H1 (cell line): ENCODE results near the gene PDE1C. TPM values are rescaled to one million over a fixed set of nuclear protein-coding genes. Genes with fewer than 3 reads are reported as not detected.

Experiments
- CTCF ChIP-seq, 3 experiments: IDR thresholded peaks; 1 replicate in 2 of 3; 2 replicates in 1 of 3; pipeline versions ENCODE4 v1.5.1 to v1.6.1; 2011; ENCODE audit warnings: low read length in 3 of 3, mild to moderate bottlenecking in 3 of 3, inconsistent platforms in 2 of 3, low read depth in 1 of 3, moderate library complexity in 1 of 3; ENCODE audit not compliant: insufficient read depth in 1 of 3; ENCODE audit errors: control extremely low read depth in 1 of 3
- RAD21 ChIP-seq, 2 experiments: IDR thresholded peaks in 1 of 2; conservative IDR thresholded peaks in 1 of 2; 2 replicates each; pipeline ENCODE4 v1.6.1; 2011; ENCODE audit warnings: low read depth in 2 of 2, low read length in 2 of 2, improper control_type of control experiment in 1 of 2, inconsistent platforms in 1 of 2, mild to moderate bottlenecking in 1 of 2, moderate library complexity in 1 of 2
- RXRA ChIP-seq: IDR thresholded peaks from 2 replicates; pipeline ENCODE4 v1.6.1; 2011; ENCODE audit warnings: low read depth, mild to moderate bottlenecking, low read length, moderate library complexity; ENCODE audit not compliant: insufficient read depth
- SP4 ChIP-seq: IDR thresholded peaks from 2 replicates; pipeline ENCODE4 v1.6.1; 2012; ENCODE audit warnings: low read length, inconsistent platforms
- polyA plus RNA-seq, 7 experiments: library from polyadenylated mRNA; depleted of rRNA in 3 of 7; stranded (reverse) in 5 of 7; unstranded in 2 of 7; fragments of >200 nt in 5 of 7; fragments of 200-250 nt in 2 of 7; gene quantifications; 1 replicate in 5 of 7; 2 replicates in 1 of 7; 4 replicates in 1 of 7; pipeline versions ENCODE4 v1.2.1 to v1.2.3, GENCODE V29; 2011 to 2013; ENCODE audit warnings: missing spikeins in 2 of 7, mixed read lengths in 2 of 7
- total RNA-seq: library from RNA; stranded (reverse); fragmentation: NEBNext Ultra II Directional; extraction: Animal tissue kit (Norgen Biotek cat#: 25700); gene quantifications from 2 replicates; pipeline ENCODE4 v1.2.1, GENCODE V29; 2021

PDE1C gene
- total and polyA plus RNA-seq, 2 of the 8 experiments (the other 6 are each of a cell fraction or from before 2014, with no cell fraction given) = 0.11 to 1.1 TPM

GRCh38 chr7:31939076-31939475 lies 131.1 kb downstream of the PDE1C start (continued):
- TF ChIP-seq CTCF (IDR thresholded peaks at IDR 0.05; ENCODE audit: control extremely low read depth in 1 of 3, insufficient read depth in 1 of 3, low read depth in 1 of 3, low read length in 3 of 3) (no peak), RXRA (no peak), SP4 (no peak), RAD21 (IDR thresholded peaks at IDR 0.05 in 1 of 2, conservative IDR thresholded peaks at IDR 0.05 in 1 of 2; ENCODE audit: low read depth in 2 of 2, low read length in 2 of 2) (no peak)
